GM18519 (cell line): ENCODE results near the gene DSN1.

Experiments
- ATAC-seq: cut with Tn5 transposase; IDR thresholded peaks from one replicate; pipeline ENCODE4 v1.9.1; 2021; ENCODE audit warnings: mild to moderate bottlenecking, moderate library complexity; ENCODE audit not compliant: unreplicated experiment, low FRiP score

Gene DSN1

DNA sequence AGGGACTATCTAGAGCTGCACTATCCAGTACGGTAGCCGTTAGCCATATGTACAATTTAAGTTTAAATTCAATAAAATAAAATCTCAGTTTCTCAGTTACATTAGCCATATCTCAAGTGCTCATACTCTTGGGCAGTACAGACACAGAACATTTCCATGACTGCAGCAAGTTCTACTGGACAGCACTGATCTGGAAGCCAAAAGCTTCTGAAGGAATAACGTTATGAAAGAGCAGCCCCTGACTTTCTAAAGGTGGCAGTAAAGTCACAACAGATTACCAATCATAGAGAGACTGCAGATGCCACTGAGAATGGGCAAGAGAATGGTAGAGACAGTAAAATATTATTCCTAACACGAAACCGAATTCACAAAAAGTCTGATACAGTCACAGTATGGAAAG is 64.4 kb downstream of the DSN1 start:
- no peak for ATAC-seq

DNA sequence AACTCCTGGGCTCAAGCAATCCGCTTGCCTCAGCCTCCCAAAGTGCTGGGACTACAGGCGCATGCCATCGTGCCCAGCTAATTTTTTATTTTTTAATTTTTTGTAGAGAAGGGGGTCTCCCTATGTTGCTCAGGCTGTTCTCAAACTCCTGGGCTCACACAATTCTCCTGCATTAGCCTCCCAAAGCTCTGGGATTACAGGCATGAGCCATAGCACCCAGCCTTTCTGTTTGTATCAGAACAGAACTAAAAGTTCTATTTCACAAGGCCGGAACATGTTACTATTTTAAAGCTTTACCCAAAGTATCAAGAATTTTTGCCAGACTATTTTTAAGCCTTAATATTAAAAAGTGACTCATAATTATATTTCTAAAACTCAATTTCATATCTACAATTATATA is 70.0 kb downstream of the DSN1 start:
- no peak for ATAC-seq
